ENCODE data around the gene TRPM3.

TRPM3 gene

DNA sequence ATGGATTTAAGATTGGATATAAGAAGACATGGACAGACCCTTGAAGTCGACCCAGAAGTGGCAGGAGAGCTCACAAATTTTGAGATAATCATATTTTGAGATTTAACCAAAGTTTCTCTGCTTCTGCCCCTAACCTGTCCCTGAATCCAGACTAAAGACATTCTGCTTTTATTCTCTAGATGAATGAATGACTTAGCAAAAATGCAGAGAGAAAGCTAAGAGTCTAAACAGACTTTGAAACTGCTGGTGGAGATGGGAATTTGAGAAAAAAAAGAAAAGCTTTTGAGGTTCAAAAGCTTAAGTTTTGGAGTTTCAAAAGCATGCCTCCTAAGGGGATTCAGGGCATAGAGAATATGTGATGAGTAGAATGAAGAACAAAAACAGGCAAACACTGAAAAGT is 621.8 kb downstream of the TRPM3 start:
- DNase-seq: no peak

DNA sequence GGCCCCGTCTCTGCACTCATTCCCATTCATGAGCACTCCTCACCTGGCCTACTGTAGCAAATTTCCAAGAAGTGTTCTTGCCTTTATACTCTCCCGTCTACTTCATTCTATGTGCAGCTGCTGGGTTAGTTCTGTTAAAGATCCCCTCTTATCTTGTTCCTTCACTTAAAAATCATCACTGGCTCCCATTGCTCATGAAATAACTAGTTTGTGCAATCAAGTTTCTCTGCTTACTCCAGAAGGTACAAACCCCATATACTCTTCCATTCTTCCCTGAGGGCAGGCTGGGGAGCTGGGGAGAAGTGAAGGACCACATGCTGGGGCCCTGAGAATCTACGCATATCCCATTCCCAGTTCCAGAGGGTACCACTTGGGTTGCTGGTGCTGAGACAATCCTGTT is 622.6 kb downstream of the TRPM3 start:
- DNase-seq: no peak

DNA sequence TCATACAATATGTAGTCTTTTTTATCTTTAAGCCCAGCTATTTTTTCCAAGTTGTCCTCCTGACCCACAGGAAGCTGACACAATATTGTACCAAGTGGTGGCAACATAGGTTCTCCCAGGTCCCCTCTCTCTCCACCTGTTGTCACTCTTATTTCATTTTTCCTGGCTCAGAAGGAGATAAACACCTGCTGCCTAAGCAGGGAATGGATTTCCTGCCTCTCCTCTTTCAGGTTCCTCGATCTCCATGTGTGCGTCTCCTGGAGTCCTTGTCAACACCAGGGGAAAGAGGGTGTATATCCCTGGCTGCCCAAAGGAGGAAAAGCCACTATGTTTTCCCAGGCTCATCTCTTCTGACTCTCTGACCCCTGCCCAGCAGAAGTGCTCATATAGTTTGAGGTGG is 625.2 kb downstream of the TRPM3 start:
- no peak for DNase-seq

DNA sequence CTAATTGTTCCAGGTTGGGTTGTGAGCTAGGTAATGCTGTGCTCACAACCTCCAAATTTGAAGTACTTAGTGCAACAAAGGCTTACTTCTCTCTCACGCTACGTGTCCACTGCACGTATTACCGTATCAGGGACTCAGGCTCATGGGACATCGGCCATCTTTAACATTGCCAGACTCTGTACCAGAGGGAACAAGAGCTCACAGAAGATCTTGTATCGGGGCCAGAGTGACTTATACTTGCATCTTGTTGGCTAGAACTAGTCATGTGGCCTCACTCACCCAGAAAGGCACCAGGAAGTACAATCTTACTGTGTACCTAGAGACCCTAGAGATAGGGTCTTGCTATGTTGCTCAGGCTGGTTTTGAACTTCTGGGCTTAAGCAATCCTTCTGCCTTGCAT is 625.9 kb downstream of the TRPM3 start:
- DNase-seq: no peak

DNA sequence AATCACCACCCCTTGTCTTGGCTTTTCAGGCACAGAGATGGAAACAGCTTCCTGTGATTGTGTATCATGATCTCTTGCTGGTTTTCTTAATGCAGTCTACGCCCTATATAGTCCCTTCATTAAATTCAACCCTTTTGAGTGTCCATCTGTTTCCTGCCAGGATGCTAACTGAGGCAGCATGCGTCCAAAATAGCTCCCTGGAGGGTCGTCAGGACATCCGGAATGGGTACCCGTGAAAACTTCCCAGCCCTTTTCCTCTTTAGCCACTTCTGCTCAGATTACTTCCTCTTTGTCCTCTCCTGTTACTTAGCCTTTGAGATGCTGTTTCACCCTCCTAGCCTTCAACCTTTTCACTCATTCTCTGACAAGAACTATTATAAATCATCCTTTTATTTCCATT is 627.2 kb downstream of the TRPM3 start:
- no peak for DNase-seq

DNA sequence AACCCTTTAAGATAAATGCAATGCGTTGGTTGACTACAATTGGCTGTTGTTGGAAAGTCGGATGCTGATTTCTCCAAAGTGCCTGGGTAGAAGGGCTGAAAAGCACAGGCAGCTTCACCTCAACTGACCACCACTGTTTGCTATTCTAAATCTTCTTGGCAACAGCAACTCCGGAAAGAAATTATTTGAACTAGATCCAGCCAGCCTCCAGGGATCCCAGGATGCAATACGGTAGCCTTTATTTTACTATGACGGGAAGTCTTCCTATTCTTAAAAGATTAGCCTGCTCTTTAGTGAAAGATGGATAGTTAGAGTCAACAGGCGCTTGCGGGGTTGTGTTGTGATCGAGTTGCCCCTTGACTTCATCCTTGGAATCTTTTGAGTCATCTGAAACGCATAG is 628.4 kb downstream of the TRPM3 start:
- DNase-seq: no peak

DNA sequence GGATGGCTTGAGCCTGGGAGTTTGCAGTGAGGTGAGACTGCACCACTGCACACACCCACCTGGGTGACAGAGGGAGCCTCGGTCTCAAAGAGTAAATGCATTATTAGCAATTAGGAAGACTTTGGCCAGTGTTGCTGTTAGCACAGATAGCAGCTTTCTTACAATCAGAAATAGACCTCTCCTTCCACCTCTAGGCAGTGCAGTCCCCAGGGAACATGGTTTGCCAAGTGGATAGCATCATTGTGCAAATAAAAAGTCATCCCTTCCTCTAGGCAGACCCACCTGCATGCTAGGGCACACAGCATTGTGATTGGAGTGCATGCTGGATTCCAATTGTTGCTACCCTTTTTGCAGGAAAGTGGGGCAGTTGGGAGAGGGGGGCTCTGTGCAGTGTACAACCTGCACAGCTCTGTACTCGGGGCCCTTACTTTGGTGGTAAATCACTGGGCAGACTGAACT is 629.1 kb downstream of the TRPM3 start:
- DNase-seq: peak; percentile 44

DNA sequence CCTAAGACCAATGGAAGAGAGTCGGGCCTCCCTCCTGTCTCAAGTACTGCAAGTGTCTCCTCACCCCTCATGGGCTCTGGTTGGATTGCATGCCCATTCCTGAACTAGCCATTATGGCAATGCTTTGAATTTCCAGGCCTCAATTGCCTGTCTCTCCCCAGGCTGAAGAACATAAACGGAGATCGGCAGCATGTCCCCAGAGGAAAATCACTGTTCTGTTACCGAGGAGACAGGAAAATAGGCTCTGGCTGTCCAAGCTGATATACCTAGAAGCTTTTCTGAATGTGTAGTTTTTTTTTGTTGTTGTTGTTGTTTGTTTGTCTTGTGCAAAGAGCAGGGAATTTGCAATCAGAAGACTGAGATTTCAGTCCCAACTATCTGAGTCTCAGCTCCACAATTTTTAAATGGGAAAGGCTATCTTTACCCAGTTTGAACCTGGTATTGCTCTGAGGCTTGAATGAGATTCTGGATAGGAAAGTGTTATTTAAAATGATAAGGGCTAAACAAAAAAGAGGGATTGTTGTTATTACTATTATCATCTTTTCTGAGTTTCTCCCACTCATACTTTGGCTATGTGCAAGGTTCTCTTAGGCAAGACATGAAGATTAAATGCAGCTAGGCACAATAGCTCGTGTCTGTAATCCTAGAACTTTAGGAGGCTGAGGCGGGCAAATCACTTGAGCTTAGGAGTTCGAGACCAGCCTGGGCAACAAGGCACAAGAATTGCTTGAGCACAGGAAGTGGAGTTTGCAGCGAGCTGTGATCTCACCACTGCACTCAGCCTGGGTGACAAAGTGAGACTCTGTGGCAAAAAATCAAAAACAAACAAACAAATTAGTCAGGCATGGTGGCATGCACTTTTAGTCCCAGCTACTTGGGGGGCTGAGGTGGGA is 629.7 kb downstream of the TRPM3 start:
- DNase-seq: no peak

DNA sequence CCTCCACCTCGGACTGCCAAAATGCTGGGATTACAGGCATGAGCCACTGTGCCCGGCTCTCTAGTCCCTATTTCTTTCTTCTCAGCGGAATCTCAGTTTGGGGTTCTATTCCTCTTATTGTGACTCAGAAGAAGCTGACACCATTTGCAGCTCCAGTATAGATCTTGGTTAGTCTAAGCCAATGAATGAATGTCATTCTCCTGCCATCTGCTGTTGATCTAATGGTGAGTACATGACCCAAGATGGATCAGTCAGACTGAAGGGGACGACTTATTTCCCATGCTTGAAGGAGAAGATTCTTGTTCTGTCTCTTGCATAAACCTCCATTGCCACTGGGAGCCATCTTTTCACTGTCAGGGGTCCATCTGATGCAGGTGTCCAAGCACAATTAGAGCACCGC is 630.9 kb downstream of the TRPM3 start:
- no peak for DNase-seq

DNA sequence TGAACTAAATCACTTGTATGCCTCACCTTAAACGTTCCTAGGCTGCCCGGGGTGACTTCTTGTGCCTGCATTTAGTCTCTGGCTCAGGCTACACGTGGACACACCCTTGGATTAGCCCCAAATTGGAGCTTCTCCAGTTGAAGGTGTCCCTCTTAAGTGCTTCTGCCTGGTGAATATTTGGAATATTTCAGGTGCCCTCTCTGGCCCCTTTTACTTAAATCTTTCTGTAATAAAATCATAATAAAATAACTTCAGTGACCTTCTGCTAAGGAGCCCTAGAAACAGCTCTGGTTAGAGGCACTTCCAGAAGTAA is 632.7 kb downstream of the TRPM3 start:
- no peak for DNase-seq

DNA sequence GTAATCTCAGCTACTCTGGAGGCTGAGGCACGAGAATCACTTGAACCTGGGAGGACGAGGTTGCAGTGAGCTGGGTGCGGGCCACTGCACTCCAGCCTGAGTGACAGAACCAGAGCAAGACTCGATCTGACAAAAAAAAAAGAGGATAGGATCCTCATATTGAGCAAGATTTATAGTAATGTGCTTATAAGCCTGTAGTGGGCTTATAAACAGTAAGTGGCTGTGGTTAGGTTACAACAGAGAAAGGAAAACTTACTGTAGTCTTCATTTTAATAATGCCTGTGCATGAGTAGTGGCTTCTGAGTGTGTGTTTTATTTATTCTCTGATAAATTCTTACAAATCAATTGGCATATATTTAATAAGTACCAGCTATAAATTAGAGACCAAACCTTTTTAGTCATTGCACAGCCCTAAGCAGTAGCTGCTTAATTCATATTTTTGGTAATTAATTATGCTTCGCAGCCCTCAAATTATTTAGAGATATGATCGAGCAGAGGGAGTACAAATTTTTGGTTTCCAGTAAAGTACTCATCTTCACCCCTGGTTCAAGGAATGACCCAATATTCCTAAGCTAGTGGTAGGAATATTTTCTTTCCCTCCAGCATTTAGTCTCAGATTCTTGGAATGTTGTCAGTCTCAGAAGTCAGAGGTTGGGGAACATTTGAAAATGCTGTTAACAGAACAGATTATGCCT is 633.2 kb downstream of the TRPM3 start:
- no peak for DNase-seq

DNA sequence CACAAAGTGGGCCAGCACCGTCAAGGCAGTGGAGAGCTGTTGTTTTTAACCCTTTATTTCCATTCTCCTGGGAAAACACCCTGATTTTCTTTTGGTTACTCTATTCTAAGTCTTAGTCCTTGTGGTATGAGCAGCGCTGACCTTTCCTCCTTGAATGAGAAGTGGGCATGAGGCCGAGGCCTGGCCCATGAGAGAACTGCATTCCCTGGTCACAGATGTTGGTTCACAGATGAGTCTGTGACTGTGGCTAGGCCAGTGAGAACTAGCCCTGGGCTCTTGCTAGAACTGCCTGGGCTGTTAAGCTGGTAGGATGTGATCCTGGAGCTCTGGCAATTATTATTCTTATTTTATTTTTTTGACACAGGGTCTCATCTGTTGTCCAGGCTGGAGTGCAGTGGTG is 635.3 kb downstream of the TRPM3 start:
- no peak for DNase-seq

DNA sequence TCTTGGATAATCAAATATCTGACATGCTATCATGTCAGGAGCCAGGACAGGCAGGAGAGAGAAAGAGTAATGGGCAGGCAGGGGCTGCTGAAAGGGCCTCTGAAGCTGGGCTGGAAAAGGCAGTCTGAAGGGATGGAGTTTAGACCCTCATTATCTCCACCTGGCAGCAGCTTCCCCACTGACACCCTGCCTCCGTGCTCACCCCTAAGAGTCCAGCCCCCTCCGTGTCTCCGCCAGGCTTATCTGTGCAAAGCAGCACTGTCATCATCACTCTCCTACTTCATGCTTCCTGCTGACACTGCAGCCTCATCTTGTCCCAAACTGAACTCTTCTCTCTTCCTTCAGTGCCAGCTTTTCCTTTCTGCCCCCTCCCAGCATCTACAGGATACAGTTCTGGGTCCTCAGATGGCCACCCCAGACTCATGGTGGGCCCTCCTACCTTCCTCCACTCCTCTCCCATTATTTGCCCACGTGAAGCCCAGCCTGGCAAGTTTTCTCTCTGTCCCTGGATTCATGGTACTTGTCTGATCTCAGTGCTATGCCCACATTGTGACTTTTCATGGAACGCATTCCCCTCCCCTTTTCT is 636.1 kb downstream of the TRPM3 start:
- no peak for DNase-seq

DNA sequence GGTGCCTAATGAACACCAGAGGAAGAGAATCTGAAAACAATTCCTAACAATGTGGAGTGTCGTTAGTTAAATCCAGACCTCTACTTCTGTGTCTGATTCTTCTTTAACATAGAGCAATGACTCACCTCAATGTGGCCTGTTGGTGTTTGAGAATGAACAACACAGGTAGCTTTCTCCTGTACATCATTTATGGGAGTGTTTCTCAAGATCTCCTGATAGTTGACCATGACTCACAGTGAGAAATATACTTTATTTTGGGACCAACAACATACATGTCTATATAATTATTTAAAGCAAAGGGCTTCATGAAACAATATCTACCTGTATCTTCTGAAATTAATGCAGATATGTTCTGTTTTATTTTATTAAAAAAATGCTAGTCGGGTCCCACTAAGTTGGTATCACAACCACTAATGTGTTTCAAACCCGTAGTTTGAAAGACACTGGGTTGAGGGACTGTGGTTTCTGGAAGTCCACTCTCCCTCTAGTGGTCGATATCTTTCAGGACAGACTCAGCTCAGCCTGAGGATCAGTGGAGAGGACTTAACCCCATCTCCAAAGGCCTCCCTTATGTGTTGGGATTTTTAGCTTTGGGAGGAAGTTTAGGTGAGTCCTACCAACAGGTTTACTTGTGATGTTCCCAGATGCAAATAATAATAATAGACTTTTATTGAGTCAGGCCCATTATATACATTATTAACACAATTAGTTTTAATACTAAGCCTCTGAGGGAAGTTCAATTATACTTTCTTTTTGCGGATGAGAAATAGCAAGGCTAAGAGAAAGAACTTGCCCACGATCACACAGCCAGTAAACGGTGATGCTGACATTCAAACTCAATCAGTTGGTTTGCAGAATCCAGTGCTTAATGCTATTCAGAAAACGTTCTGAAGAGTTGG is 636.9 kb downstream of the TRPM3 start:
- peak; percentile 28 for DNase-seq

DNA sequence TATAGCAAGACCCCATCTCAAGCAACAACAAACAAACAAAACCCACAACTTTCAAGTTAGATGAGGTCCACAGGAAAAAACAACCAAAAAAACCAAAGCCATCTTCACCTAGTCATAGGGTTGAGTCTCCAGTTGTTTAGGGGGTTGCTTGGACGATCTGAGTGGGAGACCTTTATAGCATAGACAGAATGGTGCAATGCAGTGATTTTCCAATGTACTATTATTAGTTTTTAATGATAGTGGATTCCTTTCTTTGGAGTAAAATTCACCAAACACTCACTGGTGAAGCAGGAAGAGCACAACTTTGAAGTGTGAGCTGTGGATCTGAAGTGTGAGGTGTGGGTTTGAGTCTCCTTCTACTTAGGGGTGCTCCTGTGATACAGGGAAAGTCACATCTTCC is 640.0 kb downstream of the TRPM3 start:
- DNase-seq: no peak

DNA sequence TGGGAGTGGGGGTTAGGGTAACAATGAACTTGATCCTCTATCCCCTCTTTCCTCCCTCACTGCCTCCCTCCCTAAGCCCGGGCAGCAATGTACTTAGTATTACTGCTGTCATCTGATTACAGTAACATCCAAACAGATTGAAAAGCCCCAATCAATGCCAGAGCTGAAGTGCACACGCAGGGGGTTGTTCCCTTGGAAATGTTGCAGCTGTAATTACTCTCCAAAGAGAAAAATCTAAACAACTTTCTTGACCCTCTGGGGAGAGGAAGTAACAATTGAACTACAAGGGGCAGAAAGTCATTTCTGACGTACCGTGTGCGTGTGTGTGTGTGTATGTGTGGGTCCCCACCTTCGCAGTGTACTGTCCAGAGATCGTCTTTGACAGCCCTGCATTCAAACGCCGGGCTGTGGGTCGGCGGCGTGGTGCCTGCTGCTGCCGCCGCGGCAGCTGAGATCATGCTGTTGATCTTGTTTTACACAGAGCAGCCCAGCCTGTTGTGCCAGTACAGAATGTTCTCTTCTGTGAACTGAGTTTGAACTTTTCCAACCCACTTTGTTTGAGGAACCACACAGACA is 640.9 kb downstream of the TRPM3 start:
- no peak for DNase-seq

DNA sequence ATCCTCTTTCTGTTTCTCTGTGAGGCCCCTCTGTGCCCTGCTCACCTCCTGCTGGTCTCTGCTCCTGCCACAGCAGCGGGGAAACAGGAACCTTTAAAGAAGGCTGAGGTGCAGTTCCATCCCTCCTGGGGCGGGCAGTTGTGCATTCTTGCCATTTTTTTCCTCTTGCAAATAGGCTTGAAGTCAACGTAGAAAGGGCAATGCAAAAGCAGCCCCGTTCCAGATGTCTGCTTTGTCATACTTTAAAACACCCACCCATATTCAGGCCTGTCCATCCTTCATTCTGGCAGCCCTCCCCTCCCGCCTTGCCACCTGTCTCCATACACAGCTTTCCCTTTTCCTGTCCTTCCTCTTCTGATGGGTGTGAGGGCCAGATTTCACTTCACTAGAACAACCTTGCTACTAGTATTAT is 641.5 kb downstream of the TRPM3 start:
- DNase-seq: no peak

All from NCI-H2029 (cell line).